HTERT RPE-1 (cell line): ENCODE measurements around the gene TUBB4A.

Experiments
- in situ Hi-C: fragments of 300-500 bp; cut with MboI; formaldehyde crosslinking; loops from 4 replicates; pipeline ENCODE4 v1.14.3; 2020; ENCODE audit warnings: low sequenced_read_pairs

Gene TUBB4A

GRCh38 chr19:6448045-6448444, 54.1 kb downstream of the TUBB4A start:
- in situ Hi-C loops, result no loop called here

GRCh38 chr19:6446452-6446851, 55.7 kb downstream of the TUBB4A start:
- in situ Hi-C loops, result no loop called here
